GM21423 (cell line): ENCODE results near the gene WFS1.
A peak's percentile ranks its signal among the peaks of the same experiment; 100 is the strongest.

ENCODE experiments used
- ATAC-seq: cut with Tn5 transposase; IDR thresholded peaks from one replicate; pipeline ENCODE4 v1.9.1; 2021; ENCODE audit warnings: mild to moderate bottlenecking, moderate library complexity; ENCODE audit not compliant: unreplicated experiment

WFS1 gene, protein sequence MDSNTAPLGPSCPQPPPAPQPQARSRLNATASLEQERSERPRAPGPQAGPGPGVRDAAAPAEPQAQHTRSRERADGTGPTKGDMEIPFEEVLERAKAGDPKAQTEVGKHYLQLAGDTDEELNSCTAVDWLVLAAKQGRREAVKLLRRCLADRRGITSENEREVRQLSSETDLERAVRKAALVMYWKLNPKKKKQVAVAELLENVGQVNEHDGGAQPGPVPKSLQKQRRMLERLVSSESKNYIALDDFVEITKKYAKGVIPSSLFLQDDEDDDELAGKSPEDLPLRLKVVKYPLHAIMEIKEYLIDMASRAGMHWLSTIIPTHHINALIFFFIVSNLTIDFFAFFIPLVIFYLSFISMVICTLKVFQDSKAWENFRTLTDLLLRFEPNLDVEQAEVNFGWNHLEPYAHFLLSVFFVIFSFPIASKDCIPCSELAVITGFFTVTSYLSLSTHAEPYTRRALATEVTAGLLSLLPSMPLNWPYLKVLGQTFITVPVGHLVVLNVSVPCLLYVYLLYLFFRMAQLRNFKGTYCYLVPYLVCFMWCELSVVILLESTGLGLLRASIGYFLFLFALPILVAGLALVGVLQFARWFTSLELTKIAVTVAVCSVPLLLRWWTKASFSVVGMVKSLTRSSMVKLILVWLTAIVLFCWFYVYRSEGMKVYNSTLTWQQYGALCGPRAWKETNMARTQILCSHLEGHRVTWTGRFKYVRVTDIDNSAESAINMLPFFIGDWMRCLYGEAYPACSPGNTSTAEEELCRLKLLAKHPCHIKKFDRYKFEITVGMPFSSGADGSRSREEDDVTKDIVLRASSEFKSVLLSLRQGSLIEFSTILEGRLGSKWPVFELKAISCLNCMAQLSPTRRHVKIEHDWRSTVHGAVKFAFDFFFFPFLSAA

DNA sequence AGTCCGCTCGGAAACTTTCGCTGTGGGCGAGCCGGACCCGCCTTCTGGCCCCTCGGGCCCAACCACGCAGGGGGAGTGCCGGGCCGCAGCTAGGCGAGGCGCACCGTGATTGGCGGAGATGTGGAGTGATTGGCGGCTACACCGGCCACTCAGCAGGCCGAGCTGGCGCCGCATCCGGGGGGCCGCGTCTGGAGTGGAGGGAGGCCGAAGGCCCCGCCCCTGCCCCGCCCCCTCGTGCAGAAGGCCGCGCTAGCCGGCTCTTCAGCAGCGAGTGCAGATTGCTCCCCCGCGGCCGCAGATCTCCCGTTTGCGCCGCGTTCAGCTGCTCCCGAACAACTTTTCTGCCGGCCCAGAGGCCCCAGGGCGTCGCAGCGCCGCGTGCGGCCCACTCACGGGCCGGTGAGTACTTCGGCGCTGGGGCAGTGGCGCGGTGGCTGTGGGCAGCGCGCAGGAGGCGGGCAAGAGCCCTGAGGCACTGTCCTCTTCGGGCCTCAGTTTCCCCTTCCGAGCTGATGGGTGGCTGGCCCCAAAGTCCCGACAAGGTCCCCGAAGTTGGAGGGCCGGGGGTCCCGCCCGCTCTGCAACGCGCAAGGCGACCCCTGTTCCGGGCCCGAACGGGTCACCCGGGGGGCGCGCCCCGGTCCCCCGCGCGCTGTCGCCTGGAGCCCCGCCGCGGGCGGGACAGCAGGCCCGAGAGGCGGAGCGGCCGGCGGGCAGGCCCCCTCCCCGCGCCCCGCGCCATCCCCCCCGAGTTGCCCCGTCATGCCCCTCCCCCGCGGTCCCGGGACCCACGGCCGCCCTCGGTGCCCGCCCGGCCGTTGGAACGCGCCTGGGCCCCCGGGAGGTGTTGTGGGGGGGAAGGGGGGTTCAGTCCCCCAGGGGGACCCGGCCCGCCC is at the start of gene WFS1:
Gene WFS1 (plus strand): TSS at position 235 of the 896 bp plus-strand sequence. CDS start 7,606 bp downstream, outside the sequence.
- peak; percentile 100 for ATAC-seq

DNA sequence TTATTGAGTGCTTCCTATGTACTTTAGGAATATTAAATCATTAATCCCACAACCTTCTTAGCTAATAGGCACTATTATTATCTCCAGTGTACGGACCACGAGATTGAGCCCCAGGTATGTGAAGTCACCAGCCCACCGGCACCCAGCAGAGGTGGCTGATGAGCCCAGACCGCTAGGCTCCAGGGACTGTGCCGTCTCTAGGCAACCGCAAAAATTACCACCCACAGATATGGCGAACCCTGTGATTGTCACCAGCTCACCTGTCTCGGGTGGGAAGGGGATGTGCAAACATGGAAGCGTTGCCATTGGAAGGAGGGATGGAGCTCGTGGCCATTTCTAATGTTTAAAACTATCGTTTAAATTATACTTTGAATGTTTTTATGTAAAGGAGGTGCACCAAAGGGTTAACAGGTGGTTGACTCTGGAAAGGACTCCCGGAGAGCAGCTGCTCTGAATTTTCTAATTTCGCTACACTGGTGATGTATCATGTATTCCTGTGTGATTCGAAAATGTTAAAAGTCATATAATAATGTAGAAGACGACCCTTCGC is 48.3 kb upstream of the WFS1 start:
- no peak for ATAC-seq

DNA sequence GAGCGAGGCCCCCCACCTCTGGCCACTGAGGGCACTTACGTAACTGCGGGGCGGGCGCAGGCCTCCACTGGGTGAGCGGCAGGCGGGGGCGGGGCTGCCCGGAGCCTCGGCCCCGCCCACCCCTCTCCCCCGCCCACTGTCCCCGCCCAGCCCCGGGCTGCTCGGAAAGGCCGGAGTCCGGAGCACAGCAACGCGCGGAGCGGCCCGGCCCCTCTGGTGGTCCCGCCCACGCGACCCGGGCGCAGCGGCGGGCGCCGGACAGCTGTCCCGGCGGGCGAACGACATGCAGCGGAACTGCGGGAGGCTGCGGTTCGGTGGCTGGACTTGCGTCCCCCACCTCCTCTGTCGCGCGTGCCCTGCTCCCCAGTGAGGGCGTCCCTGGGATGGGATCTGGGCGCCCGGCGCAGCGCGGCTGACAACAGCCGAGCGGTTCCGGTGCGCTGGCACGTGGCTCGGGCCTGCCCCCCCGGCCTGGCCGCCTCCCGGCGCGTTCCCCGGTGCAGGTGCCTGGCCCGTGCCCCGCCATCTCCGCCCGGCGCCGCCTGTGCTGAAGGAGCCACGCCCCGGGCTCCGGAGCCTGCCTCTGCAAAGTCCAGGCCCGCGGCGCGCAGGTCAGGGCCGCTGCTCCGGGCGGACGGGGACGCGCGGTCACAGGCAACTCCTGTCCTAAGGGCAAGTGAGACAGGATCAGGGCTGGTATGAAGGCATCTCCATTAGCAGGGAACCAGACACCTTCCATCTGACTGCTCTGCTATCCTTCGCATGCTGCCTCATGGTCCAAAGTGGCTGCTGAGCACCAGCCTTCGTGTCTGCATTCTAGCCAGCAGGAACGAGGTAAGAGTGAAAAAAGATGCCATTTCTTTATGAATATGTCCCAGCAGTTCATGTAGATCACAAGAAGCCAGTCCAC is 47.5 kb upstream of the WFS1 start:
- no peak for ATAC-seq

DNA sequence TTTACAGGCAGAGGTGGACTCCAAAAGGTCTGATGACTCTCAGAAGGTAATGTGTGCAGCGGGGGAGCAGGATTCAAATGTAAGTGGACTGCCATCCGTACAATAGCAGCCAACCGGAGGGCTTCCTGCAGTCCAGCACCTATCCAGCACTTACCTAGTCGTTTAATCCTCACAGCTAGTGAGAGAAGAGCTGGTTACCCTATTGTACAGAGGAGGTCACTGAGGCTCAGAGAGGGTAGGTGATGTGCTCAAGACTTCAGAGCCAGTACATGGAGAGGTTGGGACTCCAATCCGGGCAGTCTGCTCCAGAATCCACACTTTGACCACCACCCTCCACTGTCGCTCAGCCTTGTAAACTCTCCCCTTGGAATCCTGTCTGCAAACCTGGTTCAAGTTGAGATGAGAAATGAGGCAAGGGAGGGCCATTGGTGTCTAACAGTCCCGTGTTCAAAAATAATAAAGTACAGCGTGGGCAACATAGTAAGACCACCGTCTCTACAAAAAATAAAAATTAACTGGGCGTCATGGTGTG is 46.8 kb upstream of the WFS1 start:
- ATAC-seq, result no peak

DNA sequence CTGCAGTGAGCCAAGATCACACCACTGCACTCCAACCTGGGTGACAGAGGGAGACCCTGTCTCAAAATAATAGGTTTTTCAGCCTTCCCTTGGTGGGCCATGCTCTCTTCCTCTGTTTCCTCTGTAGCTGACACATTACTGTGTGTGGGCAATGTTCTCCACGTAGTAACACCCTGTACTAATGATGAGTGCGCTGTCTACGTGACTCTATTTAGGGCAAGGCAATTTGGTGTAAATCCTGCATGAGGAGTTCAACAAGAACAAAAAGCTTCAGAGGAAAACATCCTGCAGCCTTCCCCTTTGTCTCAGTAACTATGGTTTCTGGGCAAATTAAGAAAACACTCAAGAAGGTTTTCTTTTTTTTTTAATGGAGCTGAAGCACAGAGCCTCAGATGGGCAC is 44.9 kb upstream of the WFS1 start:
- ATAC-seq, result no peak

DNA sequence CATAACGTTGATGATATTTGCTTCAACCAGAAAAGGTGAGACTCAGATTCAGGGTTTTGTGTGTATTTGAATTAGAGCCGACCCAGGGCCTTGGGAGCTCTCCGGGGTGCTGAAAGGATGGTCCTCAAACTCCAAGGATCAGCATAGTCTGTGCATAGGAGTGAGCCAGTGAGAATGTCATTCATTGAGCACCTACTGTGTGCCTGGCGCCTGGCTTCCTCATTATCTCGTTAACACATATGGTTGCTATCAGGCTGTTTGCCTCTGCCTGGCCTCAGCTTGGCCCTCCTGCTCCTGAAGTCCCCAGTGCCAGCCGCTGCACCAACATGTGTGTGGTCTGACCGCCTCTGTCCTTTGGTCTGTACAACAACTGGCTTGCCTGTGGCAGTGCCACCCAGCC is 44.2 kb upstream of the WFS1 start:
- ATAC-seq, result no peak

DNA sequence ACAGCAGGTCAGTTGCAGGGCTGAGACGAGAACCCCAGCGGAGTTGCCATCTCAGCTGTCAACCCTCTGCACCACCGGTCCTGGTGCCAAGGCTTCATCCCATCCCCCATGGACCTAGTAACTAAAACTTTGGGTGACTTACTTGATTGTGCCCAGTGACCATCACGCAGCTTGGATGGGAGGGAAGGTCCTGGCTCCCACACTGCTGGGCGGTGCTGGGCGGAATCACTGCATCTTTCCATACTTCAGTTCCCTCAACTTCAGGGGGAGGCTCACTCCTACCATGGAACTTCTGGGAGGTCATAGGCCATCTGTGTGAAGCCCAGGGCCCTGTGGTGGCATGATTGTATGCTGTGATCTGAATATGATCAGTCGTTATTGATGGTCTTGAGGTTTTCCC is 43.1 kb upstream of the WFS1 start:
- no peak for ATAC-seq

DNA sequence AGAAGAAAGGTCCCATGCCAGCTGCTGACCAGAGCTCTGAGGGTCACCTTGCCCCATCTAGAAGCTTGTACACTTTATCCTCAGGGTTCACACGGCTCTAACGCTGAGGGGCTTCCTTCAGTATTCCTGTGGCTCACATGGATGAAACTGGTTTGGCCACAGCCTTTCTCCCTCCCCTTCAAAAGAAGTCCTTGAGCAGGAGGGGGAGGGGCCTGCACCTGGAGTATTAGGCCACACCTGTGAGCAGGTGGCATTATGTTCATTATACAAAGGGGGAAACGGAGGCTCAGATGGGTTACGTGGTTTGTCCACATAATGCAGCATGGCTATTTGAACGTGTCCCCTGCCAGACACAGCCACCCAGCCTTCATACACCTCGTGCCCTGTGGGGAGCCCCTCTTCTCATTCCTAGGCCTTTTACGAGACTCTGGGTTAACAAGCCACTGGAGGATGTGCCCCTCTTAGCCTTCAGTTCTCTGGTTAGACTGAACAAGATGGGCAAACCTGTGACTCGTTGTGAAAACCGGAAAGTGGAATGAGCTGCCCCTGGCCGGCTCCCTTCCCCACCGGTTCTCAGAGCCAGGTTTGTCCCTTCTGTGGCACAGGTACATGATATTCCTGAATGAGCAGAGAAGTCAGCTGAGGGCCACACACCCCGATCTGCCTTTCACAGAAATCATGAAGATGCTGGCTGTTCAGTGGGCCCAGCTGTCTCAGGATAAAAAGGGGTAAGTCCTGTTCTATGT is 42.1 kb upstream of the WFS1 start:
- no peak for ATAC-seq

DNA sequence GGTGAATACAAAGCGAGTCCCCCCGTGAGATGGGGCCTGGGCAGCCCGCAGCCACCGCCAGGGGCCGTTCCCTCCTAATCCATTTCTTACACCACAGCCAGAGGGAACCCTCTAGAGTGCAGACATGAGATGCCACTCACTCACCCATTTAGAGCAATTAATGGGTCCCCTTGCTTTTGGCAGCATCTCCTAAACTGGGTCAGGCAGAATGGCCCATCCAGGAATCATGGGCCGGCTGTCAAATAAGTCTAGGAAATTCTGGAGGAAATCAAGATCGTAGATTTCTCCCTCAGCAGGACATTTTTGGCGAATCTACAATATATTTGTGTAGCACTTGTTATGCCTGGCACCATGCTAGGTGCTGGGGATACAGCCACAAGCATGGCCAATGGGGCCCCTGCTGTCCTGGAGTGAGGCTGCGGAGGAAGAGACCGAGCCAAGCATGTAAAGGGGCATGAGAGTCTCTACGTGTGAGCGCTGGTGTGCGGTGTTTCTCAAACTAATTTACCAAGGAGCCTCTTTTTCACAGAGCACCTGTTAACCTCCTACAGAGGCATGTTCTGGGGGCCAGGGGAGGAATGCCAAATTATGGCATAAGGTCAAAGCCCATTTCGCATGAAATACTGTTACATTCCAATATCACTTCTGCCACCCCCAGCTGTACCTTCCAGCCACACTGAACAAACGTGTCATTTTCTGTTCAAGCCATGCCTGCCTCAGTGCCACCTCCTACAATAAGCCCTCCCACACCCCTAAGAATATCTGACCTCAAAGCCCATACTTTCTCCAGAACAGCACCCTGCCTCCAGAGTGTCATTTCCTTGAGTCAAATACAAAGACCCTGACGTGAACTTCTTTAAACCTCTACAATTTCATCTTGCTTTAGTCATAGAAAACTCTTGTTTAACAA is 41.2 kb upstream of the WFS1 start:
- no peak for ATAC-seq

DNA sequence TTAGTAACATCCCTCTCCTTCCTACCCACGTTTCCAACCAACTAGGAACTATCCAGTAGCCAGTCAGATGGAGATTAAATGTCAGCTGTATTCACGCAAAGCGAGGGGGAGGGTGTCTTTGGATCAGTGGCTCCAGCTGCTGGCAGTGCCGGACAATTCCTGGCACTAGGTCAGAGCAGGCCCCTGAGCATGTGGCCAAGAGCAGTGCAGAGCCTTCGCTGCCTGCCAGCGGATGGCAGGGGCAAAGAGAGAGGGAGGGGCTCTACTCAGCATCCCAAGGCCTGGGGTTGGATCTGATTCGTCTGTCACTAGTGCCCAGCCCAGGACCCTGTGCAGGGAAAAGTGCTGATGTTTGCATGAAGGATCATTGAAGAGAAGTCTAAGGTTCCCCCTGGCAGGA is 40.6 kb upstream of the WFS1 start:
- no peak for ATAC-seq

DNA sequence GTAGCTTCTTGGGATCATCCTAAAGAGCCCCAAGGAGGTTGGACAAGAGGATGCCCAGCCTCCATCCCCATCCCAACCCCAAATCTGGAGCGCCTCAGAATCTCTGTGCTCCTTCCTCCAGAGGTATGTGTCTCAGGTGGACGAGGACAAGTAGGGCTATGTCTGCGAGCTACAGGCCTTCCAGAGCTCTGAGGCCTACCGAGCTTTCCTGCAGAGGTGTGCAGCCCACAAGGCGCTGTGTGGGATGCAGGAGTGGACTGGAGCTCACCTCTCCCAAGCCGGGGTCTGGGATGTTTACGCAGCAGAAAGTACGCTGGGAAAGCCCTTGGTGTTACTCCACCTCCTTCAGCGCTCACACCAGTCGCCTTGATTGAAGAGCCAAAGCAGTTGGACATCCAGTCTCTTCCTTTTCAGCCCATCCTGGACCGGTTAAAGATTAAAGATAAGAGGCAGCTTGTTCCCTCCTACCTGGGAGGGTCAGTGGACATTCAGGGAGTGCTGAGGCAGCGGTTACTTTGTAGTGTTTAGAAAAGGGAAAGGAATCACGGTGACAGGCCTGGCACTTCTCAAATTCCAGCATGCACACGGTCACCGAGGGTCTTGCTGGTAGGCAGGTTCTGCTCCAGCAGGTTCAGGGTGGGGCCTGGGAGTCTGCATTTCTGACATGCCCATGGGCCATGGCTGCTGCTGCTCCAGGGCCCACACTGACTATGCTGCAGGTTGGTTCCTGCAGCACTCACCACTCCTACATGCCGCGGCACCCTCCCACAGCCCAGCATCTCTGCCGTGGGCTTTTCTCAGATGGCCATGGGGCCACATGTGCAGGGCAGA is 39.8 kb upstream of the WFS1 start:
- ATAC-seq, result no peak

DNA sequence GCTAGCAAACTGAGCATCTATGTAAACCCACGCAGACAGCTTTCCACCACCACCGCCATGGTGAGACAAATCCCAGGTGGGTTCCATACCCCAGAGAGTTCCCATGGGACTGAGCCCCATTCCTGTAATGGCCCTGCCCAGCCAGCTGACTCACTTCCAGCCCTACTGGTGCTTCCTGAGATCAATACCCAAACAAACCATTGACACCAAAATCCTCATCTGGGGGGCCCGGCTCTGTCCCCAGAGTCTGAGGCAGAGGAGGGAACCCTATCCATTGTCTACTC is 39.2 kb upstream of the WFS1 start:
- ATAC-seq, result no peak

DNA sequence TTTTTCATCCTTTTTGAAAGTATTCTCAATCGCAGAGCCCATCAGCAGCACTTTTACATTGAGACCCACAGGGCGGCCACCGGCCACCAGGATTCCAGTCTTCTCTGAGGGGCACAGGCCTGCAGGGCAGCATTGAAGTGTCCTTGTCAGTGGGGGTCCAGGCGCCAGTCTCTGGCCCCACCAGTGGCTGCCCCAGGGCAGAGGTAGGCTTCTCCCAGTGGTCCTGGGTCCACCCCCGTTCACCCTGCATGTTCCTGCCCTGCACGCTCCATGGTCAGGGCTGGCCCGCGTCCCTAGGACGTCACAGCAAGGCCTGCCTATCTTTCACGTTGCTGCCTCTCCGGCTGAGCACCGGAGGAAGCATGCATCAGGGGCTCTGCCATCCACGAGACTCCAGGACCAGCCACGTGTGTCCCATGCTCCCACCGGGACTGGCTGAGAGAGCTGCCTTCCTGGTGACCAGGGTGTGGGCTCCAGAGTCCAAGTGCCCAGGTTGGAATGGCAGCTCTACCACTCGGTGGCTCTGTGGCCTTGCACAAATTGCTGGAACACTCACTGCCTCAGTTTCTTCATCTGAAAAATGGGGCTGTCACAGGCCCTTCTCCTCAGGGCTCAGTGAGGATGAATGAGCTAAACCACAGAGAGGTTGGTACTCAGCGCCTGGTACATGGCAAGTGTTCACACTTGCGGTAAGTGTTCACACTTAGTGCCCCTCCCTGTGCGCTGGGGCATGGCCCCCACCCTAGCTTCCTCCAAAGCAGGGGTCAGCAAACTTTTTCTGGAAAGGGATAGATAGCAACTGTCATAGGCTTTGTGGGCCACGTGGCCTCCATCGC is 38.6 kb upstream of the WFS1 start:
- no peak for ATAC-seq

DNA sequence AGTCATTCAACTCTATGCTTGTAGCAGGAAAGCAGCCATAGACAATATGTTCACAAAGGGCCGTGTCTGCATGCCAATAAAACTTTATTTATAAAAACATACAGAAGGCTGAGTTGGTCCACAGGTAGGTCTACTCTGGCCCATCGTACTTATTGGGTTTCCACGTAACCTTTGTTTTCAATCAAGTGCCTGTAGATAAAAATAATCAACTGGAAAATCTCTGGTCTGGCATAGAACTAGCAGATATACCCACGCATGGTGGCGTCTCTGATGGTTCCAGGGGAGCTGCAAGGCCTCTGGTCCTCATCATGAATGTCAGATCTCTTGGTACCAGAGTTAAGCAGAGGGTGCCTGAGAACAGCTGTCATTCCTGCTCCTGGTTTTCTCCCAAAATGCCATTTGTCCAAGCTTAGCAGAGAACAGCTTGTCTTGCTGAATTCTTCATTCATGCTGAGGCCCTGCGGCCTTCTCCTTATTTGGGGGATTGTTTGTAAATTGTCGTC is 37.9 kb upstream of the WFS1 start:
- no peak for ATAC-seq

DNA sequence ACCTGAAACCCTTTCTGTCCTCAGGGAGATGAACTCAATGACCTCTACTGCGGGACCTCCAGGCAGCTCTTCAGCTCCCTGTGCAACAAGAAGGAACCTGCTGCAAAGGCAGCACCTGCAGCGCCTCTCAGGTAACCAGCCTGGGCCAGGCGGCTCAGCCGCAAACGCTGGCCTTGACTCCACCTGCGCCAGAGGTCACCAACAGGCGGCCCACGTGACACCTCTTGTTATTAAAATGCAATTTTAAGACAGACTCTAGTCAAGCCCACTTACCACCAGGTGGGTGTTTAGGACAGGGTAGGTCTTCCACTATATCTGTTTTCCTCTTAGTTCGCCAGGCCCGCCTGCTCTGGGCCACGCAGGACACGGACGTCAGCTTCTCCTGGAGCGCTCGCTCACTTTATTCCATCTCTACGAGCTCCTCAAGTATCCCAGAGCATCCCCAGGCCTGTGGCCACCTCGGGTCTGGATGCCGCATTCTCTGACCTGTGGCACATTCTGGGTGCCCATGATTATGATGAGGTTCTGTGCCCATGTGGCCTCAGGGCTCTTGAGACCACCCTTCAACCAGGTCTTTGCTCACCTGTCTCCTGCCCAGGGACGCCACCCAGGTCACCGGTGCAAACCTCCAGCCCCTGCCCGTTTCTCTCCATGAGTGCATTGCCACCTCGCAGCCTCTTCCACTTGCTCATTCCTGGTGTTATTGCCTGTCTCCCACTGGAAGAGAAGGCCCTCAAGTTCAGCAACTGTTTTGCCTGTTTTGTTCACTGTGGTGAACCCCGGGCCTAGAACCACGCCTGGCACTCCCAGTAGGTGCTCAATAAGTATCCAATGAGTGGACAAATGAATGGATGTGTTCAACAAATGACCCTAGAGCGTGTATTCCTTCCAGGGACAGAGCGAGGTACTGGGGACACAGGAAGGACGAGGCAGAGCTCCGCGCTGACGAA is 36.5 kb upstream of the WFS1 start:
- no peak for ATAC-seq
